Measurements from ENCODE around the gene SLC2A14.
"Not testable (repeated sequence)": the region's sequence is repeated elsewhere in the genome, so short reads cannot be mapped to it uniquely, and the experiment has no call there.

The SLC2A14 gene

GRCh38 chr12:7872566-7873319, at the start of gene SLC2A14:
SLC2A14 (minus strand) TSS chr12:7872915; CDS start chr12:7869880, 3,035 bp downstream.
- no peak for DNase-seq (ENCODE audit: low read depth in 3 of 3, low spot score in 1 of 3)

DNA sequence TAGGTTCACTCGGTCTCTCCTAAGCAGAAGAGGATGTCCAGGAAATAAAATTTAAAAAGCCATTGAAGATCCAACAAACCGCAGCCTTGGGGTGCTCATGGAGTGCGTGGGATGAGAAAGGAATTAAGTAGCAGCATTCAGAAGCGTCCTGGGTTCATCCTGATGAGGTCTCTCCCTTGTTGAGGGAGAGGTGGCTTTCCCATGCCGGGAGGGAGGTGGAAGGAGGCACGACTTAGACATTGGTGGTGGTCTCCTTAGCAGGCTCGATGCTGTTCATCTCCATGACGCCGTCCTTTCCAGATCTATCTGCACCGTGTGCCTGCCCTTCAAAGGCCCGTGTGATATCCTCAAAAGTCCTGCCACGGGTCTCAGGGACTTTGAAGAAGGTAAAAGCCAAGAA, 48.5 kb upstream of the SLC2A14 start:
- DNase-seq (ENCODE audit: low read depth in 3 of 3, low spot score in 1 of 3) = not testable (repeated sequence)

GRCh38 chr12:7918268-7918590, 45.5 kb upstream of the SLC2A14 start:
- DNase-seq (ENCODE audit: low read depth in 3 of 3, low spot score in 1 of 3) = not testable (repeated sequence)

- no peak for DNase-seq (ENCODE audit: low read depth in 3 of 3, low spot score in 1 of 3)
These were observed 44.9 kb upstream of the SLC2A14 start for GRCh38 chr12:7917392-7918267.

GRCh38 chr12:7916936-7917335, 44.2 kb upstream of the SLC2A14 start:
- DNase-seq (ENCODE audit: low read depth in 3 of 3, low spot score in 1 of 3) = no peak

GRCh38 chr12:7915661-7916403, 43.1 kb upstream of the SLC2A14 start:
- DNase-seq (ENCODE audit: low read depth in 3 of 3, low spot score in 1 of 3) = no peak

DNA sequence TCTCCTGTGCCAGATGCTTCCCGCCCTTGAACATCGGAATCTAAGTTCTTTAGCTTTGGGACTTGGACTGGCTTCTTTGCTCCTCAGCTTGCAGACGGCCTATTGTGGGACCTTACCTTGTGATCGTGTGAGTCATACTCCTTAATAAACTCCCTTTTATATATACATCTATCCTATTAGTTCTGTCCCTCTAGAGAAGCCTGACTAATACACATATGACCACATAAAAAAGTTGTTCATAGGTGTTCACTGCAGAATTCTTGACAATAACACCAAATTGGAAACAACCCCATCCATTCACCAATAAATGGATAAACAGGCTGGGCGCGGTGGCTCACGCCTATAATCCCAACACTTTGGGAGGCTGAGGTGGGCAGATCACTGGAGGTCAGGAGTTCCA, 37.4 kb upstream of the SLC2A14 start:
- DNase-seq (ENCODE audit: low read depth in 3 of 3, low spot score in 1 of 3) = not testable (repeated sequence)

DNA sequence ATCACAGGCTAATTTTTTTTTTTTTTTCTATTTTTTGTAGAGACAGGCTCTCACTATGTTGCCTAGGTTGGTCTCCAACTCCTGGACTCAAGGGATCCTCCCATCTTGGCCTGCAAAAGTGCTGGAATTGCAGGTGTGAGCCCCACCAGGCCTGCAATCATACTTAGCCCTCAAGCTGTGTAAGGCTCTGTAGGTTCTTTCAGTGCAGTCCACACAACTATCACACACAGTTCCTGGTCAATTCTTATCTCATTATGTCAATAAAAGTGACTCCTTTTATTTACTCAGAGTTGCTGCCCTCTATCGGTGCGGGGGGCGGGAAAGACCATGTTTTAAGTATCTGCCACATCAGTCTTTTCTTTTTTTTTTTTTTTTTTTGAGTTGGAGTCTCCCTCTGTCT, 34.3 kb upstream of the SLC2A14 start:
- DNase-seq (ENCODE audit: low read depth in 3 of 3, low spot score in 1 of 3) = no peak

DNA sequence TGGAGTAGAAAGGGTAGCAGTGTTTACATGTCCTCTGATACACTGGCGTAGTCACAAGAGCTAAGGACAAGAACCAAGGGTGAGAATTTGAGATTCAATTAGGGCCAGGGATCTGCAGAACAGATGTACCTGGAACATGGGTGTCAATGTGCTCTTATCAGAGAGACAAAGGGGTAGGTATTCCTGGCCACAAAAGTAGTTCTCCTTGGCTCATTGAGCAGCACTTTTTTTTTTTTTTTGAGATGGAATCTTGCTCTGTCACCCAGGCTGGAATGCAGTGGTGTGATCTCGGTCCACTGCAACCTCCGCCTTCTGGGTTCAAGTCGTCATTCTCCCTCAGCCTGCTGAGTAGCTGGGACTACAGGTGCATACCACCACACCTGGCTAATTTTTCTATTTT, 33.6 kb upstream of the SLC2A14 start:
- not testable (repeated sequence) for DNase-seq (ENCODE audit: low read depth in 3 of 3, low spot score in 1 of 3)

GRCh38 chr12:7905600-7906125, 32.9 kb upstream of the SLC2A14 start:
- DNase-seq (ENCODE audit: low read depth in 3 of 3, low spot score in 1 of 3) = not testable (repeated sequence)

- no peak for DNase-seq (ENCODE audit: low read depth in 3 of 3, low spot score in 1 of 3)
These were observed 32.4 kb upstream of the SLC2A14 start for GRCh38 chr12:7905071-7905470.

DNA sequence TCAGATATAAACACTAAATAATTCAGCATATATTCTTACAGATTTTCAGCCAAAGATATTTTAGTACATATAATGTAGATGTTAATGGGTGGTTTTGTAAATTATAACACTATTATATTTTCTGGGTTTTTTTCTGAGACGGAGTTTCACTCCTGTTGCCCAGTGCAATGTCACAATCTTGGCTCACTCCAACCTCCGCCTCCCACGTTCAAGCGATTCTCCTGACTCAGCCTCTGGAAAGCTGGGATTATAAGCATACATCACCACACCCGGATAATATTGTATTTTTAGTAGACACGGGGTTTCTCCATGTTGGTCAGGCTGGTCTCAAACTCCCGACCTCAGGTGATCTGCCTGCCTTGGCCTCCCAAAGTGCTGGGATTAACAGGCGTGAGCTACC, 29.7 kb upstream of the SLC2A14 start:
- DNase-seq (ENCODE audit: low read depth in 3 of 3, low spot score in 1 of 3) = not testable (repeated sequence)

GRCh38 chr12:7899755-7900154, 27.0 kb upstream of the SLC2A14 start:
- no peak for DNase-seq (ENCODE audit: low read depth in 3 of 3, low spot score in 1 of 3)

DNA sequence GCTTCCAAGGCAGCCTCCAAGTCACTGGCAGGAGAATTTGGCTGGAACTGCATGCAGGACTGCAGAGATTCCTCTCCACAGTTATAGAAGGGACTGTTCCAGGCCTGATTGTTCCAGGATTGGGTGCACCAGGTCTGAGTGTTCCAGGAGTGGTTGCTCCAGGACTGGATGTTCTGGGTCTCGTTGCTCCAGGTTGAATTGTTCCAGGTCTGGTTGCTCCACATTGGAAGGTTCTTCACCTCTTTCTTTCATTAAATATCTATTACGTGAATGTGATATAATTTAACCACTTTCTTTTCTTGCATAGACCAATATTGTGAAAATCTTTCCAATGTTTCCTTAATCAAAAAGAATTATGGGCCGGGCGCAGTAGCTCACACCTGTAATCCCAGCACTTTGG, 24.0 kb upstream of the SLC2A14 start:
- DNase-seq (ENCODE audit: low read depth in 3 of 3, low spot score in 1 of 3) = not testable (repeated sequence)

DNA sequence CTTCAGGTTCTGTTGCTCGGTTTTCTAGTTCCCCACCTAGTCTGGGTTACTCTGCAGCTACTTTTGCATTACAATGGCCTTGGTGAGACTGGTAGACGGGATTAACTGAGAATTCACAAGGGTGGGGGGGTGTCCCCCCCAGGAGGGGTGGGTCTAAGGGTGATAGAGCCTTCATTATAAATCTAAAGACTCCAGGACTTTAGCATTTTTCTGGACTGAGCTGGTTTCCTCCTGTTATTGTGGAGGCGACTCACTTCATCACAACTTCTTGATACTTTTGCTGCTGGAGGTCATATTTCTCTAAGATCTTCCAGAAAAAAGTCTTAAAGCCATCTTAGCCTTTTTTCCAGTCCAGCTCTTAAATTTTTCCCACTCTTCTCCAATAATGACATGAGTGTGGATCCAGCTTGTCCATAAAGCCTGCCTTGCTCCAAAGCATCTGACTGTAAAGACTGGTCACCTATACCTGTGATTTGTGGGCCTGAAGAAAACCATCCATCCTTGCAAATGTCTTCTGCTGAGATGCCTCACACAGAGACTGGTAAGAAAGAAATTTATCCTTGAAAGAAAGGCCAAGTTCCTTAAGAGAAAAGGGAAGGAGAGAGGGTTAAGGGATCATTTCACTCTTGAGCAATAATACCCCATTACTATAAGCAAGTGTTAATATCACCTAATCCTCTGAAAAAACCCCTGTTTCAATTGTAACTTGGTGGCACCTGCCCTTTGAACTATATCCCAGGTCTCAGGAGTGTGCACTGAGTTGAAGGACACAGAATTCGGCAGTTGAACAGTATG, 19.7 kb upstream of the SLC2A14 start:
- no peak for DNase-seq (ENCODE audit: low read depth in 3 of 3, low spot score in 1 of 3)

- DNase-seq (ENCODE audit: low read depth in 3 of 3, low spot score in 1 of 3) = no peak
These were observed 12.0 kb upstream of the SLC2A14 start for GRCh38 chr12:7884689-7885088.

GRCh38 chr12:7881736-7882120, 9.0 kb upstream of the SLC2A14 start:
- not testable (repeated sequence) for DNase-seq (ENCODE audit: low read depth in 3 of 3, low spot score in 1 of 3)

DNA sequence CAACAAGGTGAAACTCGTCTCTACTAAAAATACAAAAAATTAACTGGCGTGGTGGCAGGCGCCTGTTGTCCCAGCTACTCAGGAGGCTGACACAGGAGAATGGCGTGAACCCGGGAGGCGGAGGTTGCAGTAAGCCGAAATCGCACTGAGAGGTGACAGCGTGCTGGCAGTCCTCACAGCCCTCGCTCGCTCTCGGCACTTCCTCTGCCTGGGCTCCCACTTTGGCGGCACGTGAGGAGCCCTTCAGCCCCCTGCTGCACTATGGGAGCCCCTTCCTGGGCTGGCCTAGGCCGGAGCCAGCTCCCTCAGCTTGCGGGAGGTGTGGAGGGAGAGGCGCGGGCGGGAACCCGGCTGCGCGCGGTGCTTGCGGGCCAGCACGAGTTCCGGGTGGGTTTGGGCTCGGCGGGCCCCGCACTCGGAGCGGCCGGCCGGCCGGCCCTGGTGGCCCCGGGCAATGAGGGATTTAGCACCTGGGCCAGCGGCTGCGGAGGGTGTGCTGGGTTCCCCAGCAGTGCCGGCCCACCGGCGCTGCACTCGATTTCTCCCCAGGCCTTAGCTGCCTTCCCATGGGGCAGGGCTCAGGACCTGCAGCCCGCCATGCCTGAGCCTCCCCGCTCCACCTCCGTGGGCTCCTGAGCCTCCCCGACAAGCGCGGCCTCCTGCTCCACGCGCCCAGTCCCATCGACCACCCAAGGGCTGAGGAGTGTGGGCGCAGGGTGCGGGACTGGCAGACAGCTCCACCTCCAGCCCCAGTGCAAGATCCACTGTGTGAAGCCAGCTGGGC, 8.4 kb upstream of the SLC2A14 start:
- DNase-seq (ENCODE audit: low read depth in 3 of 3, low spot score in 1 of 3) = not testable (repeated sequence)

DNA sequence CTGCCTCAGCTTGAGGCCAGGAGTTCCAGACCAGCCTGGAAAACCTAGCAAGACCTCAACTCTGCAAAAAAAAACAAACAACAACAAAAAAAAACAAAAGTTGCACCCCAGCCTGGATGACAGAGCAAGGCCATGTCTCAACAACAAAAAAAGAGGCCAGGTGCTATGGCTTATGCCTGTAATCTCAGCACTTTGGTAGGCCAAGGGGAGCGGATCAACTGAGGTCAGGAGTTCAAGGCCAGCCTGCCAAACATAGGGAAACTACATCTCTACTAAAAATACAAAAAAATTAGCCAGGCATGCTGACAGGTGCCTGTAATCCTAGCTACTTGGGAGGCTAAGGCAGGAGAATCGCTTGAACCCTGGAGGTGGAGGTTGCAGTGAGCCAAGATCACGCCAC, 6.5 kb upstream of the SLC2A14 start:
- no peak for DNase-seq (ENCODE audit: low read depth in 3 of 3, low spot score in 1 of 3)

GRCh38 chr12:7877420-7877819, 4.7 kb upstream of the SLC2A14 start:
- DNase-seq (ENCODE audit: low read depth in 3 of 3, low spot score in 1 of 3) = no peak
